ENCODE results near the gene ACAP2.

GRCh38 chr3:195285372-195285771, 157.4 kb downstream of the ACAP2 start:
- TF ChIP-seq CTCF (IDR thresholded peaks at IDR 0.05; ENCODE audit: low read depth, low read length) (no peak), MYC (IDR thresholded peaks at IDR 0.05; ENCODE audit: low read depth, low read length) (no peak), POLR2A (IDR thresholded peaks at IDR 0.05; ENCODE audit: extremely low read depth, insufficient read length) (no peak)
- TF ChIP-seq, protein P1, sequence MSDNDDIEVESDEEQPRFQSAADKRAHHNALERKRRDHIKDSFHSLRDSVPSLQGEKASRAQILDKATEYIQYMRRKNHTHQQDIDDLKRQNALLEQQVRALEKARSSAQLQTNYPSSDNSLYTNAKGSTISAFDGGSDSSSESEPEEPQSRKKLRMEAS (IDR thresholded peaks at IDR 0.05; ENCODE audit: low read depth, low read length), result no peak

Measured in NB4 (cell line).